GM19193 (cell line): ENCODE data around the gene ANXA11.

Experiments
- POLR2A ChIP-seq: IDR thresholded peaks from 4 replicates; pipeline ENCODE4 v1.6.1; 2011; ENCODE audit not compliant: insufficient read depth, insufficient read length; ENCODE audit errors: extremely low read depth

The ANXA11 gene

DNA sequence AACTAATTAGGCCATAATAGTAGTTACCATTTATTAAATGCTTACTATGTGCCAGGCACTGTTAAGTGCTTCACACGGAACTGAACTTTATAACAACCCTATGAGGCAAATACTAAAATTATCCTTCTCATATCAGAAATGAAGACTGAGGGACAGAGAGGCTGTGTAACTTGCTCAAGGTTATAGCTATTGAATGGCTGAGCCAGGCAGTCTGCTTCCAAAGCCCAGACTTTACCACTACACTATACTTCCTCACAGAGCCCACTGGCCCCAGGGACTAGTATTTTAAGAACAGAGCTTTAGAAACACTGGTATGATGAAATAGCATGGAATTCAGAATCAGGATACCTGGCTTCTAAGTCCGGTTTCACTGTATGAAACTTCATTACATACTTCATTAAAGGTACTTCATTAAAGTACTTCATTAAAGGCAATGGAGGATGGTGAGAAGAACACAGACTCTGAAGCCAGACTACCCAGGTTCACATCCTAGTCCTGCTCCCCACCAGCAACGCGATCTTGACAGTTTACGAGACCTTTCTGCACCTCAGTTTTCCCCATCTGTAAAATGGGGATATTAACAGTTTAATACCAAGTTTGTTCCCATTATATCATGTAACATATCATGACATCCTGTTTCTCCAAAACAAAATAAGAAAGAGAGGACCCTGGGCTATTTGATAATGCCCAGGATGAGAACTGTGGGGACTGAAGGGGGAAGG is 19.6 kb downstream of the ANXA11 start:
- TF ChIP-seq POLR2A, result no peak

DNA sequence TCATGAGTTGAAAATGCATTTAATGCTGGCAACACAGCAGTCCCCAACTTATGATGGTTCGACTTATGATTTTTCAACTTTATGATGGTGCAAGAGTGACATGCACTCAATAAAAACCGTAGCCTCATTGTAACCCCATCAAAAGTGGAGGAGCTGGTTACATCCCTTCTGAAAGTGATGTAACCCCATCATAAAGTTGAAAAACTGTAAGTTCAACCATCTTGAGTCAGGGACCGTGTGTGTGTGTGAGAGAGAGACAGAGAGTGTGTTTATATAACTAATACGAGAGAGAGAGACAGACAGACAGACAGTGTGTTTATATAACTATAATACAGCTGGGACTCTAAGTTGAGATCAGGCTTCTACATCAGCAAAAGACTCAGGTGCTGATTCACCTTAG is 21.0 kb downstream of the ANXA11 start:
- TF ChIP-seq POLR2A, result no peak

DNA sequence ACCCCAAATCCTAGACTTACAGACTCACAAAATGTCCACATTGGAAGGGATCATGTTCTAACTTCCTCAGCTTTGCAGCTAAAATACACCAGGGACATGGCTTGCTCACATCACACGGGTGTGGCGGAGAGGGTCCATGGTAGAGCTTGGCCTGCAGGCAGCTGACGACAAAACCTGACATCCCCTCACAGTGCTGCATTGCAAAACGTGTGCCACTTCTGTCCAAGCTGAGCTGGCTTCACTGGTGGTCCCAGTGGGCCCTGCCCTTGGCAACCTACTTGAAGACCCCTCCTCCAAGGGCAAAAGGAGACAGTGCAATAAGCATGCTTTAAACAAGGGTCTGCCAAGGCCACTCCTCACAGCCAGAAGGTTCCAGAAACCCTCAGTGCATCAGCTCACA is 21.9 kb downstream of the ANXA11 start:
- no peak for TF ChIP-seq POLR2A

DNA sequence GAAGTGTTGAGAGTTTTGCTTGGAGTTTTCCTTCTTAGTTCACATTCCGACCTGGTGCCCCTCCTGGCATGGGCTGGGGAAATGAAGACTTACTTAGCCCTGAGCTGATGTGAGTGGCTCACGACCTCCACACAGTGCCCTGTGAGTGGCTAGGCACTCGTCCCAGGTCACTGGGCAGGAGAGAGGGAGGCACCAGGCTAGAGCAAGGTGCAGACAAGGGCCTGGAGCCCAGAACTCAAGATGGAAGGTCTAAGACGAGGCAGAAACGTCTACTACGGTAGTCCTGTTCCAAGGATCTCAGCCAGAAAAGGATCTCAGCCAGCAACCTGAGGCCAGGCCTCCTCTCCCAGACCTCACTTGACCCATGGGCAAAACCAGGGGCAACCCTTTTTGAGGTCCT is 22.4 kb downstream of the ANXA11 start:
- no peak for TF ChIP-seq POLR2A

DNA sequence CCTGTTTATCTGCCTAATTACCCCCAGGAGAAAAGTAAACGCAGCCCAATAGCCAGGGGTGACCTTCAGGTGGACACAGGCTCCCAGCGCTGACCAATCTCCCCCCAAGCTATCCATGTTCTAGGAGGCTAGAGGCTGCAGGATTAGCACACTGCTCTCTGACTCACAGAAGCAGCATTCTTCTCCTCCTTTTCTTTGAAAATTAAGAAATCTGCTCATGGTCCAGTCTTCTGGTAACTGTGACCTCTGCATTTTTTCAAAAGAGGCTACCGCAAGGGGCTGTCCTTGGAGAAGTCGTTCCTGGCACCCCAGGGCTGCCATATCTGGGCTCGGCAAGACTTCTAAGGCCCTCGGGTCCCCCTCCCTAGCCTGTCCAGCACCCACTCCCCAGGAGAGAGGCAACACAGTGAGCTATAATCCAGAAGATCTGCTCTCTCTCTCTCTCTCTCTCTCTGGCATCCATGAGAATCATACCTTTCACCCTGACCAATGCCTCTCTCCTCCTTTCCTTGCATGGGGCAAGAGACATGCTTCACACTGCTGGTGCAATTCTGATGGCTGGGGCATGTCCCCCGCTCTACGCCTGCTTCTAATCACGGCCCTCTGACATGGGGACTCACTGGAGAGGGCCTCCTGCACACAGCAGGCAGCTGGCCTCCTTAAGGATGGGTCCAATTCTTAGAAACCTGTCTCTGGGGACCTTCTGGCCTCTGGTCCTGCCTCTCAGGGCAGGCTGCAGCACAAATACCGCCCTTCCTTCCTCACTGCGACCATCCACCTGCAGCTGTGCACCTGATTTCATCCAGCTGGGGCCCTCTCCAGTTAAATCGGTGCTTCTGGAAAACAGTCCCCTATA is 27.3 kb downstream of the ANXA11 start:
- no peak for TF ChIP-seq POLR2A

DNA sequence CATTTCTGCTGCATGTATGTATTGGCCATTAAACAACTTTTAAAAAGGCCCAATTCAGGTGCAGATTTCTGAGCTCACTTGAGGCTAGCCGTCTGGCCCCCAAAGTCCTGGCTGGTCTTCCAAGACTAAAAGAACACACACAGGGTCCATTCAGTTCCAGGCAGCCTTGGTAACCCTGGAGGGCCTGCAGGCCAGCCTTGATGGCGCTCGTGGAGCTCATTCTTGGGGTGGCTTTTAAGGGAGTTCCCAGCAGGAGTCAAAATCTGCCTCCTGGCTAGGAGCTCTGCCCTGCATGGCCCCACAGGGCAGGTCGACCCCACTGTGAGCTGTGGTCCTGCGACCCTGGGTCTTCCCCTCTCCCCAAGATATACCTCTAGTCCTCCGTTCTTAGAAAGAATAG is 28.8 kb downstream of the ANXA11 start:
- TF ChIP-seq POLR2A, result no peak

DNA sequence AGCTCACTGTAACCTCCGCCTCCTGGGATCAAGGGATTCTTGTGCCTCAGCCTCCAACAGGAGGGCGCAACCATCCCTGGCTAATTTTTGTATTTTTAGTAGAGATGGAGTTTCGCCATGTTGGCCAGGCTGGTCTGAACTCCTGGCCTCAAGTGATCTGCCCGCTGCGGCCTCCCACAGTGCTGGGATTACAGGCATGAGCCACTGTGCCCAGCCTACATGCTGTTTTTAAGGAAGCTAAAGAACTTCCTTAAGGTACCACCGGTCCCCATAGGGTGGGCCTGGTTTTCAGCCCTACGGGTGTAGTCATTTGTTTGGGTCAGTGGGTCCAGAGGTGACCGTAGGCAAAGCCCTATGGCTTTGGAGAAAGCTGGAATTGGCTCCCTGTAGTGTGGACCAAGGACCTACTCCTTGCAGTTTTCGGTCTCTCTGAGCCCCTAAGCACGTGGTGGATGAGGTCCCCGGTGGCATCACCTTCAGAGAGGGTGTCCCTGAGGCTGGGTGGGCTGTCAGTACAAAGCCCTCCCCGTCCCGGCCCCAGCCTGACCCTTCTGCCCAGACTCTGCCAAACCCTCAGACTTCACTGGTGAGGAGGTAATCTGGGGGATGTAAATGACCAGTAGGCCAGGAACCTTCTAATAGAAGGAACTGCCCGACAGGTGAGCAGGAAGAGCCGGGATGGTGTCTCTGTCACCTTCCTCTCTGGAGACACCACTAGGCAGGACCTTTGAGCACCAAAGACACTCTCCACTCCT is 30.5 kb downstream of the ANXA11 start:
- TF ChIP-seq POLR2A, result no peak

DNA sequence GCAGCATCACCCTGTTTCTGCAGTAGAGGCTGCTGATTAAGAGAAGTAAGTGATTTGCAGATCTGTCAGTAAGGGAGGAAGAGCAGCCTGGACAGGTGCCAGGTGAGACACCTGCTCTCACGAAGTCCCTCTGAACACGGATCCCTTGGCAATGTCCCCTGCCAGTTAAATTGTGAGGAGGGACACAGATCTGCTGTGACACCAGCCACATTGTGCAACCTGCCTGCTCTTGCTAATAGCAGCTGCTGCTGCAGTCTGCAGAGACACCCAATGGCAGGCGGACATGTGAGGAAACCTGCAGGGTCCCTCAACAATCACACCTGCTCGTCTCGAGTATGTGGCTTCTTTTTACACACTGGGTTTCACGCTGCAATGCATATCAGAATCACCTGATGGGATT is 31.9 kb downstream of the ANXA11 start:
- TF ChIP-seq POLR2A, result no peak

DNA sequence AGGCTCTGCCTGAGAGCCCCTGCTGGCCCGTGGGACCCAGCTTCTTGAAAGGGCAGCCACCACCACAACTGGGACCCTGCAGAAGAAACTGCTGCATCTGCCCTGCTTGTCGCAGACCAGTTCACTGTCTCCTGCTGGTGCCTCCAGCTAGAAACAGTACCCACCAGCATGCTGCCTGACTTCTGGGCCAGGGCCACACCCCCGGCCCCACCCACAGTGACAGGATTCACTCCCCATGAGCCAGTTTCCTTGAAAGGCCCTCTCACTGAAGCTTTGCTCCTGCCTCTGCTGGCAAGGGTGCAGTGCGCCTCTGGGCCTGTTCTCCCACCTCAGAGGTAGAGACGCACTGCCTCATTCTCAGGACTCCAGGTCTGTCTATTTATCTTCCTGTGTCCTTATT is 32.4 kb downstream of the ANXA11 start:
- no peak for TF ChIP-seq POLR2A

DNA sequence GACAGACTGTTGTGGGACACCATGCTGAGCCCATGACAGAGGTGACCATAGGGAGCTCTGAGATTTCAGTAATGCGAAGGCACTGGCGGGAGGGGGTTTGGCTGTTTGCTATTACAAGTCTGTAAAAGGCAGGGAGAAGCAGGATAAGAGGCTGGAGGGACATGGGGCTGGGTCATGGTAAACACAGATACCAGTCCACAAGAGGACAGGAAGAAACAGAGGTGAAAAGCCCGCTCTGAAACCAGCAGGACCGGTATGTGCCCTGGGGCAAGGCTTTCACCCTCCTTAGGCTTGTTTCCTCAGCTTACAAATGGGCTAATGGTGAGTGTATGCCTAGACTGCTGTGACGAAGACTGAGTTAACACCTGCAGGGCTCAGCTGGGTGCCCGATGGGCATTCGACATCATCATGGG is 34.1 kb downstream of the ANXA11 start:
- TF ChIP-seq POLR2A, result no peak

DNA sequence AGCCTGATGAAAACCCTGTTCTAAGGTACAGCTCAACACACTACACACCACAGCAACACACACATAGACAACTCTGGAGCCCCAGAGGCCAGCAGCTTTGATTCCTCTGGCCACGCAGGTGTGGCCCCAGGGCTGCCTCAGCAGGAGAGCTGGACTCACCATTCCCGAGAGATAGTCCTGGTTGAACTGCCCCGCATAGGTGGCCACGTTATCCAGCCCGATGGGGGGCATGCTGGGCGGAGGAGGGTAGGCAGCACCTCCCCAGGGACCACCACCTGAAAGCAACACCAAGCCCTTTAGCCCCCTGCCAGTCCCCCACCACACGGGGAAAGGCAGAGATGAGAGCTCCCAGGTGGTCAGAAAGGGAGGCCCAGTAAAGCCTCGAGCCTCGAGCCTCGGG is 34.7 kb downstream of the ANXA11 start:
- TF ChIP-seq POLR2A, result no peak

DNA sequence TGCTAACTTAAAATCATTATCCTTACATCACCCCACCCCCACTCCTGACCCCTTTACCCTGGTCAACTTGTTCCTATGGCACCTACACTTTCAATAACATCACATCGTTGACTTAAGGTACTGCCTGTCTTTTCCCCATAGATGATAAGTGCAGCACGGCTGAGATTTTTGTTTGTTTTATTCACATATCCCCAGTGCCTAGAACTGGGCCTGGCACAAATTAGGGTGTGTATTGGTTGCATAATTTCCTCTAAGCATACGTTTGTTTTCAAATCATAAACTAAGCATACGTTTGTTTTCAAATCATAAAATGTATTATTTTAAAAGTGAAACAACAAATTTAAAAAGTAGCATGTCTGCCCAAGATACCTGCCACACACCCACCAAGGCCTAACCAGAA is 35.3 kb downstream of the ANXA11 start:
- TF ChIP-seq POLR2A, result no peak

DNA sequence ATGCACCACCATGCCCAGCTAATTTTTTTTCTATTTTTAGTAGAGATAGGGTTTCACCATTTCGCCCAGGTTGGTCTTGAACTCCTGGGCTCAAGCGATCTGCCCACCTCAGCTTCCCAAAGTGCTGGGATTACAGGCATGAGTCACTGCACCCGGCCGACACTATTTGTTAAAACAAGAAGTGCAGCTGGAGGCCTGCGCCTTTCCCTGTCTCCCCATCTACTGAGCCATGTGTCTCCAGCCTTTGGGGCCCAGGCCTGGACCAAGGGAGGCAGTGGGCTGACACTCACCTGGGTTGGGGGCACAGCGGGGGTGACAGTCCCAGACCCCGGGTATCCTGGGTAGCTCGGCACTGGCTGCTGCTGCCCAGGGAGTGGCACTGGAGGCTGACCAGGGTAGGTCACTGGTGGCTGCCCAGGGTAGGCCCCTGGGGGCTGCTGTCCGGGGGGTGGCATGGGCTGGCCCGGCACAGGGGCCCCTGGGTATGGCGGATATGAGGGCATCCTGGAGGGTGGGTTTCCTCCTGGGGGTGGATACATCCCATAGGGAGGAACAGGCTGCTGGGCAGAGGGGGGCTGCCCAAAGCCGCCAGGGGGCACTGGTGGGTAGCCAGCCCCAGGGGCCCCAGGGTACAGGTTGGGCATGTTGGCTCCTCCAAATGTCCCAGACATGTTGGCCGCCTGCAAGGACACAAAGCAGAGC is 36.5 kb downstream of the ANXA11 start:
- TF ChIP-seq POLR2A, result no peak

DNA sequence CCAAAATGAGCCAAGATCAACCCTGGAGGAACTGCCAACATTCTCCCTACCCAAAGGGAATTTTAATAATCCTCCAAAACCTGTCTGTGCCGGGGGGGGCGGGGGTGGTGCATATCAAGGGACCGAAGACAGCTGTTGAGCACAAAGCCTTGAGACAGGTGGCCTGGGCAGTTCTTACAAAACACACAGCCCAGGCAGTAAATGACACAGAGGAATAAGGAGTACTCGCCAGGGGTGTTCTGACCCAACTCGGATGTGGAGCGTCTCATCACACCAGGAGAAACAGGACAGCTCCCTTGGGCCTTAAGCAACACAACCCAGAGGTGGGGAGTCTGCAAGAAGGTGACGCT is 37.2 kb downstream of the ANXA11 start:
- TF ChIP-seq POLR2A, result no peak
